ENCODE results near the gene FAM83G.
A peak's percentile ranks its signal among the peaks of the same experiment; 100 is the strongest.

Gene FAM83G

GRCh38 chr17:18987230-18987610 lies 17.3 kb downstream of the FAM83G start:
- DNase-seq = no peak

DNA sequence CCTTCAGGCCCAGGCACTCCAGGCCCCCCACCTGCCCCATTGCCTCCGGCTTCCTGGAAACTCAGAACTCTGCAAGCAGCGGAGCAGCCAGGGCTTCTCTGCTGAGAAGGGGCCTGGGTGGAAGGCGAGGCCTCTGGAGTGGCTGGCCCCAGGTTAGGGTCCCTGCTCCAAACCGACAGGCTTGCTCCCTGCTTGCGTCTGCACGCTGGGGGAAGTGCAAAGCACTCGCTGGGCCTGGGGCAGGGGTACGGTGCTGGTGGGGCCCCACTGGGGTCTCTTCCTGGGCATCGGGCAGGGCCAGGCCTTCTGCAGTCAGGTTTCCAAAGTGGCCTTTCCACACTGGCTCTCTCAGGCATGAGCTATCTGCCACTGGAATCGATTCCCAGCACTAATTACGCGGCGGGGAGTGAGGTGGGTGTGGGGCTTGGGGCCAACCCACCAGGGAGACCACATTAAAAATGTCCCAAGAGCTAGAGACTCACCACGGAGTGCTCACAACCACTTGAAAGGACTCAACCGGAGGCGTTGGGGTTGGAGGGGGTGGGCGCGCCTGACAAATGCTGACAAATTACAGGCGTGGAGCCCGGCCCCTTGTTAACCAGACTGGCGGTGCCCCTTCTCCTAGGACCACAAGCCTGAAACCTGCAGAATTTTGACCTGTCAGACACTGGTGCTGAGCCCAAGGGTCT lies 17.9 kb downstream of the FAM83G start:
- DNase-seq = no peak

GRCh38 chr17:18985475-18985874 lies 19.1 kb downstream of the FAM83G start:
- no peak for DNase-seq

- DNase-seq = no peak
Measured at GRCh38 chr17:18984273-18985114, 20.1 kb downstream of the FAM83G start.

GRCh38 chr17:18981642-18982424 lies 22.7 kb downstream of the FAM83G start:
- peak; percentile 56 for DNase-seq

- no peak for DNase-seq
Measured at GRCh38 chr17:18981335-18981641, 23.3 kb downstream of the FAM83G start.

DNA sequence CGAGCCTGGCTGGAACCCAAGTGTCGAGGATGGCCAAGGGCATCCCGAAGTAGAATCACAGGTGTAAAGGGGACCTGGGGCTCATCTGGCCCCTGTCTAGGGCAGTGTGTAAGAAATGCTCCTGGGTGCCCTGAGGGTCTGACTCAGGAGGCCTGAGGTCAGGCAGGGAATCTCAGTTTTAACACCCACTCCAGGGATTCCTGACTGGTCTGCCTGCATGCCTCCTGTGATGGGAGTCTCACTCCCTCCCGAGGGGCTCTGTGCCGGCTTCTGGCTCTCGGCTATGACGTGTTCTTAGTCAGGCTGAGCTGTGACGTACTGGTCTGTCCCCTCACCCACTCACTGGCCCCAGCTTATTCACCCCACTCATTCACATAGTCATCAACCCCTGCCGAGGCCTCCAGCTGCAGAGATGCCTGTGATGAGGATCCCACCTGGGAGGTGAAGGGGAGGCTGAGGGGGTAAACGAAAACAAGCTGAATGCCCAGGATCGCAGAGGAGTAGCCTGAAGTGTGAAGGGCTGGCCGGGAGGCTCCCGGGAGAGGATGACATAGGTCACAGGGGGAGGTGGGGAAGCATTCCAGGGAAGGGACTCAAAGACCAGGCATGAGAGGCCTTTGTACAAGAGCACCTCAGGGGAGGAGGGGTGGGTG lies 23.8 kb downstream of the FAM83G start:
- no peak for DNase-seq

- no peak for DNase-seq
Measured at GRCh38 chr17:18978655-18979054, 25.9 kb downstream of the FAM83G start.

GRCh38 chr17:18978050-18978449 lies 26.5 kb downstream of the FAM83G start:
- no peak for DNase-seq

- no peak for DNase-seq
Measured at GRCh38 chr17:18977646-18978045, 26.9 kb downstream of the FAM83G start.

- DNase-seq = no peak
Measured at GRCh38 chr17:18977021-18977420, 27.5 kb downstream of the FAM83G start.

DNA sequence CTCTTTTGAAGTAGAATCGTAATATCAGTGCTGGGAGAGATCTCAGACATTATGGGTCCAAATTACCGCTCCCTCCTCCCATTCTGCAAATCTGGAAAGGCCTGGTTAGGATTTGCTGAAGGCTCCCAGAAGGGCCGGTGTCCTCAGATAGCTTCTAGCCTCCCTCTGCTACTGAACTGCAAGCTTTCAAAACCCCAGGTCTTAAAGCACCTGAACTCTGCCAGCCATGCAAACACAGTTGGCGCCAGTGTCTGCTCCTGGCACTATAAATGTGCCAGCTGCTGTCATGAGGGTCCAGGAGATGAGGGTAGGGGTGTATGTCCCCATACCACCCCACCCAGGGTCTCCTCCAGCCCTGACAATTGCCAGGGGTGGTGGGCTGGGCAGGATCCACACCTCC lies 28.4 kb downstream of the FAM83G start:
- no peak for DNase-seq

GRCh38 chr17:18975597-18975996 lies 29.0 kb downstream of the FAM83G start:
- DNase-seq = no peak

GRCh38 chr17:18974407-18975149 lies 30.0 kb downstream of the FAM83G start:
- DNase-seq = no peak

DNA sequence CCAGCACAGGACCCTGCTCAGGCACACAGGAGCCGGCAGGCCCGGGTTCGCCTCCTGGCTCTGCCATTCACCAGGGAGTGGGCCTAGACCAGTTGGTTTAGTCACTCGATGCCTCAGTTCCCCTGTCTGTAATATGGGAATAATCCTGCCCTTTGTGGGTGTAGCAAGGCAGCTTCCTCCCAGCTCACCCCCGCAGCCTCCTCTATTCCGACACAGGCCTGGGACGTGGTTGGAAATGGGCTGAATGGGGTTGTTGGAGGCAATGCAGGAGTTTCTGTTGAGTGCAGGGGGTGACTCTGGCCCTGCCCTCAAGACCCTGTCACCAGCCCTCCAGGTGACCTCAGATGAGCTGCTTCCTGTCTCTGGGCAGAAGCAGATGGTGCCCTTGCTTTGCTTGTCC lies 32.8 kb downstream of the FAM83G start:
- DNase-seq = no peak

- DNase-seq = no peak
Measured at GRCh38 chr17:18970582-18971480, 33.7 kb downstream of the FAM83G start.

GRCh38 chr17:18968945-18969887 lies 35.3 kb downstream of the FAM83G start:
- no peak for DNase-seq

- DNase-seq = no peak
Measured at GRCh38 chr17:18968345-18968744, 36.2 kb downstream of the FAM83G start.

DNA sequence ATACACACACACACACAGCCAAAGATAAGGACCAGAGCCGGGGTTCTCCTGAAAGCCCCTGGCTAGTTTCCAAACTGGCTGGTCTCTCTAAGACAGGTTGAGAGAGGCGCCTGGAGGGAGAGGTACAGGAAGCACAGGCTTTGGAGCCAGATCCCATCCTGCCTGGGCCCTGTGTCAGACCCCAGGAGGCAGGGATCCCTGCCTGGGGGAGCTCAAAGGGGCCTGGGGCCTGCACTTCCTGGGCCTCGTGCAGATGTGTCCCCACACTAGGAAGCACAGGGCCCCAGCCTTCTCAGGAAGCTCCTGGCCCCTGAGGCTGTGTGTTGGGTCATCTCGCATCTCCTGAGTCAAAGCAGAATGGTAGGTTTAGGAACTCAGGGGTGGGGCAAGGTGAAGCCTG lies 36.6 kb downstream of the FAM83G start:
- no peak for DNase-seq

Measured in DMS 273 treated with DMSO at 0.1 percent for 48 hours (cell line).